GM21825 (cell line): ENCODE results near the gene DRC7.
"Not testable (repeated sequence)": the region's sequence is repeated elsewhere in the genome, so short reads cannot be mapped to it uniquely, and the experiment has no call there.

Experiments used
- ATAC-seq: cut with Tn5 transposase; IDR thresholded peaks from one replicate; pipeline ENCODE4 v1.9.1; 2021; ENCODE audit warnings: mild to moderate bottlenecking, moderate library complexity; ENCODE audit not compliant: unreplicated experiment

DRC7 gene

GRCh38 chr16:57660715-57661463 lies 33.7 kb upstream of the DRC7 start:
- no peak for ATAC-seq

- no peak for ATAC-seq
Measured at GRCh38 chr16:57661510-57661909, 33.1 kb upstream of the DRC7 start.

- ATAC-seq: no peak
Measured at GRCh38 chr16:57661936-57662906, 32.4 kb upstream of the DRC7 start.

GRCh38 chr16:57663436-57663835 lies 31.2 kb upstream of the DRC7 start:
- no peak for ATAC-seq

DNA sequence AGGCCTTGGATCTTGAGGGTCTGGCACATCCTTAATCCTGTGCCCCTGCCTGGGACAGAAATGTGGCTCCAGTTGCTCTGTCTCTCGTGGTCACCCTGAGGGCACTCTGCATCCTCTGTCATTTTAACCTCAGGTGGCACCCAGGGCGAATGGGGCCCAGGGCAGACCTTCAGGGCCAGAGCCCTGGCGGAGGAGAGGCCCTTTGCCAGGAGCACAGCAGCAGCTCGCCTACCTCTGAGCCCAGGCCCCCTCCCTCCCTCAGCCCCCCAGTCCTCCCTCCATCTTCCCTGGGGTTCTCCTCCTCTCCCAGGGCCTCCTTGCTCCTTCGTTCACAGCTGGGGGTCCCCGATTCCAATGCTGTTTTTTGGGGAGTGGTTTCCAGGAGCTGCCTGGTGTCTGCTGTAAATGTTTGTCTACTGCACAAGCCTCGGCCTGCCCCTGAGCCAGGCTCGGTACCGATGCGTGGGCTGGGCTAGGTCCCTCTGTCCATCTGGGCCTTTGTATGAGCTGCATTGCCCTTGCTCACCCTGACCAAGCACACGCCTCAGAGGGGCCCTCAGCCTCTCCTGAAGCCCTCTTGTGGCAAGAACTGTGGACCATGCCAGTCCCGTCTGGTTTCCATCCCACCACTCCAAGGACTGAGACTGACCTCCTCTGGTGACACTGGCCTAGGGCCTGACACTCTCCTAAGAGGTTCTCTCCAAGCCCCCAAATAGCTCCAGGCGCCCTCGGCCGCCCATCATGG lies 30.5 kb upstream of the DRC7 start:
- ATAC-seq: no peak

DNA sequence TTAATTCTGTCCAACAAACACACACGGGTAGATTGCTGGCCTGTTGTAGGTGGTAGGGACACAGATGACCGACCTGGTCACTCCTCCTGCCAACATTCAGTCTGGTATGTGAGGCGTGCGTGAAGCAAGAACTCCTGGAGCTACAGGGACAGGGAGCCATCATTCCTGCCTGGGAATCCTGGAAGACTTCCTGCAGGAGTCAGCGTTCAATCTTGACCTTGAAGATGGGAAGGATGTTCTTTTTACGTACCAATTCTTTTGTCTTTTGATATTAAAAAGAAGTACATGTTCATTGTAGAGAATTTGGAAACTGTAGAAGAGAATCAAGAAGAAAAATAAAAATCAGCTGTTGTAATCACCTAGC lies 30.0 kb upstream of the DRC7 start:
- ATAC-seq: no peak

GRCh38 chr16:57665541-57665940 lies 29.1 kb upstream of the DRC7 start:
- no peak for ATAC-seq

DNA sequence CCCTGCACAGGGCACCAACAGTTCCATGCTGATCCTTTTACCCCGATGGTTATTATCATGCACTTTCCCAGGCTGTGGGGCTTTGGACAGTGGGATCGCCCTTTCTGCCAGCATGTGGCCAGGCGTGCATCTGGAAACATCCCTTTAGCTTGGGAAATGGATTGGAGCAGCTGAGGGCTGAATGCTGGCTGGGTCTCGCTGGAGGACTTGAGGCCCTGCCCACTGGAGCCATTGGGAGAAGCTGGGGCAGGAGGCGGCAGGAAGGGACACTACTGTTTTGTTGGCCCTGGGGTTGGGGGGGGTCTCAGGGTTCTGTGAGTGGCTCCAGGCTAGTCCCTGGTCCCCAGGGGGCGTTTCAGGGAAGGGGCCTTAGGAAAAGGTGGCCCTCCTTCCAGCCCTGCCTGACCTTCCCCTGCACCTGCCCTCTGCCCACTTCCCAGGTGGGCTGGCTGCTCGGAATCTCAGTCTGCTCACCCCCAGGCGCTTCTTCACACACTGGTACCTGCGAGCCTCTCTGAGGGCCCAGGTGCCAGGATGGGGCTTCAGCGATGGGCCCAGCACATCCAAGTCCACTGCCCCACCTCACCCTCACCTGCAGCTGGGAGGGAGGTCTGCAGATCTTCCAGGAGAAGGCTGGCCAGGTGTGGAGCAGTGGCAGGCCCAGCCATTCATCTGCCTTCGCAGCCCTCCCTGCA lies 28.1 kb upstream of the DRC7 start:
- no peak for ATAC-seq

- ATAC-seq: no peak
Measured at GRCh38 chr16:57667048-57667525, 27.5 kb upstream of the DRC7 start.

GRCh38 chr16:57667526-57668262 lies 26.9 kb upstream of the DRC7 start:
- ATAC-seq: no peak

- ATAC-seq: no peak
Measured at GRCh38 chr16:57668263-57668571, 26.4 kb upstream of the DRC7 start, which contains the start of gene ADGRG3. ADGRG3 (plus strand) TSS chr16:57668306; CDS start chr16:57668348, 42 bp downstream.

- no peak for ATAC-seq
Measured at GRCh38 chr16:57668630-57669475, 25.8 kb upstream of the DRC7 start.

- ATAC-seq: no peak
Measured at GRCh38 chr16:57669476-57670162, 25.0 kb upstream of the DRC7 start.

GRCh38 chr16:57670196-57670595 lies 24.4 kb upstream of the DRC7 start:
- no peak for ATAC-seq

- ATAC-seq: not testable (repeated sequence)
Measured at GRCh38 chr16:57671451-57671850, 23.2 kb upstream of the DRC7 start.

DNA sequence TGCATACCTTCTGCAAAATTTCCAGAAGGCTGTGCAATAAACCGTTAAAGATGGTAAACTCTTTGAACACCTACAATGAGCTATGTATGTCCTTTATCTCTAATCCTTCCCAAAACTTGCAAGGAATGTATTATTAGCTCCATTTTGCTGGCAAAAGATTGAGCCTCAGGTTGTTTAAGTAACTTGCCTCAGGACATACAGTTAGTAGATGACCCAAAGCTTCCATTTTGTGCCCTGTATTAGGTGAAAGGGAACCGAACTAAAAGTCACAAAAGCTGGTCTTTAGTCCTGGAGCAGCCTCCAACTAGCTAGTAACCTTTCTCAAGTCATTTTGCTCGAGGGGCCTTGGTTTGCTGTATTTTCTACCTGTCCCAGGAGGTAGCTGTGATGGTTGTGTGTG lies 22.2 kb upstream of the DRC7 start:
- no peak for ATAC-seq

GRCh38 chr16:57672824-57673223 lies 21.8 kb upstream of the DRC7 start:
- no peak for ATAC-seq

- no peak for ATAC-seq
Measured at GRCh38 chr16:57675741-57676551, 18.7 kb upstream of the DRC7 start.
